ENCODE data around the gene HDAC10.
A peak's percentile ranks its signal among the peaks of the same experiment; 100 is the strongest.

The HDAC10 gene

GRCh38 chr22:50269573-50269969 lies 18.5 kb upstream of the HDAC10 start:
- peak overlapping the region; percentile 45; the same call in 1 of the 2 replicates for H3K9ac ChIP-seq (ENCODE audit: low read depth, low read length)
- H3K4me1 ChIP-seq (ENCODE audit: insufficient read depth, low read length): peaks cover 10% of the 10 kb centered on the region; the same call in 1 of the 2 replicates
- H3K36me3 ChIP-seq (ENCODE audit: insufficient read depth, low read length): no peaks in the 10 kb centered on the region
- H3K9me3 ChIP-seq (ENCODE audit: control insufficient read depth, insufficient read depth, low read length): no peaks in the 10 kb centered on the region

- H3K9ac ChIP-seq (ENCODE audit: low read depth, low read length): no peak overlapping the region
- H3K36me3 ChIP-seq (ENCODE audit: insufficient read depth, low read length): no peaks in the 10 kb centered on the region
- peaks cover 10% of the 10 kb centered on the region; the same call in 1 of the 2 replicates for H3K4me1 ChIP-seq (ENCODE audit: insufficient read depth, low read length)
- no peaks in the 10 kb centered on the region for H3K9me3 ChIP-seq (ENCODE audit: control insufficient read depth, insufficient read depth, low read length)
Observed at GRCh38 chr22:50268655-50269113, 17.6 kb upstream of the HDAC10 start.

- peaks cover 15% of the 10 kb centered on the region; the same call in 1 of the 2 replicates for H3K4me1 ChIP-seq (ENCODE audit: insufficient read depth, low read length)
- H3K36me3 ChIP-seq (ENCODE audit: insufficient read depth, low read length): no peaks in the 10 kb centered on the region
- H3K9me3 ChIP-seq (ENCODE audit: control insufficient read depth, insufficient read depth, low read length): no peaks in the 10 kb centered on the region
- H3K9ac ChIP-seq (ENCODE audit: low read depth, low read length): peak overlapping the region; percentile 42; the same call in 1 of the 2 replicates
Observed at GRCh38 chr22:50267591-50268390, 16.7 kb upstream of the HDAC10 start.

GRCh38 chr22:50266994-50267393 lies 15.9 kb upstream of the HDAC10 start:
- Histone ChIP-seq H3K9me3 (ENCODE audit: control insufficient read depth, insufficient read depth, low read length) (no peaks in the 10 kb centered on the region), H3K9ac (ENCODE audit: low read depth, low read length) (no peak overlapping the region), H3K4me1 (ENCODE audit: insufficient read depth, low read length) (peaks cover 23% of the 10 kb centered on the region; the same call in 1 of the 2 replicates), H3K36me3 (ENCODE audit: insufficient read depth, low read length) (no peaks in the 10 kb centered on the region)

GRCh38 chr22:50264946-50265669 lies 14.0 kb upstream of the HDAC10 start:
- no peak overlapping the region for H3K9ac ChIP-seq (ENCODE audit: low read depth, low read length)
- no peaks in the 10 kb centered on the region for H3K36me3 ChIP-seq (ENCODE audit: insufficient read depth, low read length)
- H3K4me1 ChIP-seq (ENCODE audit: insufficient read depth, low read length): peaks cover 24% of the 10 kb centered on the region; the same call in 1 of the 2 replicates
- no peaks in the 10 kb centered on the region for H3K9me3 ChIP-seq (ENCODE audit: control insufficient read depth, insufficient read depth, low read length)

- H3K9ac ChIP-seq (ENCODE audit: low read depth, low read length): no peak overlapping the region
- H3K9me3 ChIP-seq (ENCODE audit: control insufficient read depth, insufficient read depth, low read length): no peaks in the 10 kb centered on the region
- H3K4me1 ChIP-seq (ENCODE audit: insufficient read depth, low read length): peaks cover 21% of the 10 kb centered on the region; the same call in 1 of the 2 replicates
- no peaks in the 10 kb centered on the region for H3K36me3 ChIP-seq (ENCODE audit: insufficient read depth, low read length)
Observed at GRCh38 chr22:50264104-50264745, 13.2 kb upstream of the HDAC10 start.

GRCh38 chr22:50262973-50263617 lies 12.0 kb upstream of the HDAC10 start:
- no peaks in the 10 kb centered on the region for H3K36me3 ChIP-seq (ENCODE audit: insufficient read depth, low read length)
- no peaks in the 10 kb centered on the region for H3K9me3 ChIP-seq (ENCODE audit: control insufficient read depth, insufficient read depth, low read length)
- H3K9ac ChIP-seq (ENCODE audit: low read depth, low read length): no peak overlapping the region
- H3K4me1 ChIP-seq (ENCODE audit: insufficient read depth, low read length): peaks cover 14% of the 10 kb centered on the region; the same call in 1 of the 2 replicates

- H3K9me3 ChIP-seq (ENCODE audit: control insufficient read depth, insufficient read depth, low read length): no peaks in the 10 kb centered on the region
- peak overlapping the region; percentile 36; the same call in 1 of the 2 replicates for H3K9ac ChIP-seq (ENCODE audit: low read depth, low read length)
- H3K36me3 ChIP-seq (ENCODE audit: insufficient read depth, low read length): no peaks in the 10 kb centered on the region
- peaks cover 14% of the 10 kb centered on the region; the same call in 1 of the 2 replicates for H3K4me1 ChIP-seq (ENCODE audit: insufficient read depth, low read length)
Observed at GRCh38 chr22:50262460-50262911, 11.4 kb upstream of the HDAC10 start.

GRCh38 chr22:50261615-50262459 lies 10.8 kb upstream of the HDAC10 start, which contains the start of gene MAPK12:
TSS of gene MAPK12 (minus strand) at chr22:50261683. CDS start at chr22:50261509, 174 bp downstream.
- peak within 1 kb of the TSS; percentile 56 for H3K9ac ChIP-seq (ENCODE audit: low read depth, low read length)
- H3K4me1 ChIP-seq (ENCODE audit: insufficient read depth, low read length): peaks cover 14% of the 10 kb centered on the region; the same call in 1 of the 2 replicates
- H3K36me3 ChIP-seq (ENCODE audit: insufficient read depth, low read length): no peaks in the 10 kb centered on the region
- H3K9me3 ChIP-seq (ENCODE audit: control insufficient read depth, insufficient read depth, low read length): no peaks in the 10 kb centered on the region

GRCh38 chr22:50260801-50261614 lies 9.9 kb upstream of the HDAC10 start:
- no peaks in the 10 kb centered on the region for H3K36me3 ChIP-seq (ENCODE audit: insufficient read depth, low read length)
- H3K9me3 ChIP-seq (ENCODE audit: control insufficient read depth, insufficient read depth, low read length): no peaks in the 10 kb centered on the region
- H3K4me1 ChIP-seq (ENCODE audit: insufficient read depth, low read length): peaks cover 14% of the 10 kb centered on the region; the same call in 1 of the 2 replicates
- H3K9ac ChIP-seq (ENCODE audit: low read depth, low read length): peak overlapping the region; percentile 56

- peaks cover 14% of the 10 kb centered on the region; the same call in 1 of the 2 replicates for H3K4me1 ChIP-seq (ENCODE audit: insufficient read depth, low read length)
- no peaks in the 10 kb centered on the region for H3K36me3 ChIP-seq (ENCODE audit: insufficient read depth, low read length)
- peak overlapping the region; percentile 56 for H3K9ac ChIP-seq (ENCODE audit: low read depth, low read length)
- H3K9me3 ChIP-seq (ENCODE audit: control insufficient read depth, insufficient read depth, low read length): no peaks in the 10 kb centered on the region
Observed at GRCh38 chr22:50260434-50260800, 9.4 kb upstream of the HDAC10 start.

GRCh38 chr22:50259302-50259701 lies 8.2 kb upstream of the HDAC10 start:
- no peaks in the 10 kb centered on the region for H3K36me3 ChIP-seq (ENCODE audit: insufficient read depth, low read length)
- peaks cover 14% of the 10 kb centered on the region; the same call in 1 of the 2 replicates for H3K4me1 ChIP-seq (ENCODE audit: insufficient read depth, low read length)
- no peaks in the 10 kb centered on the region for H3K9me3 ChIP-seq (ENCODE audit: control insufficient read depth, insufficient read depth, low read length)
- no peak overlapping the region for H3K9ac ChIP-seq (ENCODE audit: low read depth, low read length)

All from ES-I3 (cell line).